MM.1S (cell line): ENCODE results near the gene TM4SF18.

Experiments used
- CTCF ChIP-seq: fragments of 300-600 bp; sonication (generic); IDR thresholded peaks from 2 replicates; pipeline ENCODE4 v1.5.1; 2016; ENCODE audit warnings: antibody characterized with exemption, low read length, mixed read lengths
- EZH2 ChIP-seq: fragments of 300-600 bp; sonication (generic); optimal IDR thresholded peaks from 2 replicates; pipeline ENCODE3; 2017; ENCODE audit warnings: low read depth, mild to moderate bottlenecking, antibody characterized with exemption, low read length, mixed read lengths

- TF ChIP-seq CTCF = no peak
- TF ChIP-seq EZH2 = no peak
These were observed 17.7 kb downstream of the TM4SF18 start for GRCh38 chr3:149315694-149316093.
